Fibroblast of lung (primary cell): Measurements from ENCODE around the gene SORBS1. TPM values are rescaled to one million over a fixed set of nuclear protein-coding genes. Genes with fewer than 3 reads are reported as not detected.
A peak's percentile ranks its signal among the peaks of the same experiment; 100 is the strongest.

Source experiments
- DNase-seq, 2 donors: peaks; one replicate each; pipeline versions ENCODE4 v3.0.0 to v3.0.0-alpha.2; 2010; ENCODE audit warnings: low read depth in 2 of 2
- H2AFZ ChIP-seq: 2 replicates; pipeline ENCODE4 v1.5.1; 2012; ENCODE audit warnings: low read length, control low read depth, inconsistent platforms
- H3K27ac ChIP-seq: 2 replicates; pipeline ENCODE4 v1.5.1; 2011; ENCODE audit warnings: low read length, control low read depth; ENCODE audit not compliant: insufficient read depth
- H3K27me3 ChIP-seq: 2 replicates; pipeline ENCODE4 v1.5.1; 2011; ENCODE audit warnings: mild to moderate bottlenecking, low read length; ENCODE audit not compliant: control insufficient read depth, insufficient read depth
- H3K36me3 ChIP-seq: 2 replicates; pipeline ENCODE4 v1.5.1; 2011; ENCODE audit warnings: low read length; ENCODE audit not compliant: control insufficient read depth, insufficient read depth
- H3K4me1 ChIP-seq: 2 replicates; pipeline ENCODE4 v1.5.1; 2011; ENCODE audit warnings: low read length; ENCODE audit not compliant: control insufficient read depth, insufficient read depth; ENCODE audit errors: extremely low read depth
- H3K4me2 ChIP-seq: 2 replicates; pipeline ENCODE4 v1.5.1; 2011; ENCODE audit warnings: low read length, control low read depth; ENCODE audit not compliant: insufficient read depth; ENCODE audit errors: extremely low read depth
- H3K4me3 ChIP-seq, 4 experiments: fragments of 200-600 bp in 1 of 4; sonication (generic) in 1 of 4; replicated peaks in 1 of 4; 2 replicates each; pipeline ENCODE4 v1.5.1; 2011 to 2016; ENCODE audit warnings: low read length in 4 of 4, low read depth in 3 of 4, mild to moderate bottlenecking in 3 of 4, control low read depth in 2 of 4, inconsistent platforms in 1 of 4, mixed read lengths in 1 of 4; ENCODE audit not compliant: insufficient read depth in 1 of 4; ENCODE audit errors: control extremely low read depth in 1 of 4
- H3K79me2 ChIP-seq: 2 replicates; pipeline ENCODE4 v1.5.1; 2012; ENCODE audit warnings: mild to moderate bottlenecking, low read length, inconsistent platforms; ENCODE audit not compliant: control insufficient read depth, insufficient read depth
- H3K9ac ChIP-seq: 2 replicates; pipeline ENCODE4 v1.5.1; 2011; ENCODE audit warnings: mild to moderate bottlenecking, low read length, control low read depth; ENCODE audit not compliant: insufficient read depth
- H3K9me3 ChIP-seq: 2 replicates; pipeline ENCODE4 v1.5.1; 2012; ENCODE audit warnings: low read depth, low read length; ENCODE audit not compliant: control insufficient read depth, insufficient read depth
- H4K20me1 ChIP-seq: 2 replicates; pipeline ENCODE4 v1.5.1; 2011; ENCODE audit warnings: low read length; ENCODE audit not compliant: control insufficient read depth, insufficient read depth; ENCODE audit errors: extremely low read depth
- CTCF ChIP-seq, 2 donors: IDR thresholded peaks in 1 of 2; conservative IDR thresholded peaks in 1 of 2; 1 replicate in 1 of 2; 2 replicates in 1 of 2; pipeline ENCODE4 v1.5.1; 2011 to 2012; ENCODE audit warnings: low read length in 2 of 2, control low read depth in 1 of 2, inconsistent platforms in 1 of 2, low read depth in 1 of 2, mild to moderate bottlenecking in 1 of 2
- EZH2 ChIP-seq: IDR thresholded peaks from 2 replicates; pipeline ENCODE4 v1.5.1; 2012; ENCODE audit warnings: low read length, control low read depth, mild to moderate bottlenecking; ENCODE audit errors: missing control alignments
- polyA plus RNA-seq, 2 donors: library from polyadenylated mRNA; depleted of rRNA in 1 of 2; stranded (reverse) in 1 of 2; unstranded in 1 of 2; fragments of >200 nt; gene quantifications; 2 replicates each; pipeline ENCODE4 v1.2.1, GENCODE V29; 2011 to 2012; ENCODE audit warnings: missing spikeins in 1 of 2
- total RNA-seq: library from RNA; depleted of rRNA; stranded (reverse); fragments of >200 nt; gene quantifications from 2 replicates; pipeline ENCODE4 v1.2.1, GENCODE V29; 2014

The SORBS1 gene
- total and polyA plus RNA-seq, 2 donors (not counting 1 experiment from before 2014, with no cell fraction given) = 0.33 to 0.50 TPM

DNA sequence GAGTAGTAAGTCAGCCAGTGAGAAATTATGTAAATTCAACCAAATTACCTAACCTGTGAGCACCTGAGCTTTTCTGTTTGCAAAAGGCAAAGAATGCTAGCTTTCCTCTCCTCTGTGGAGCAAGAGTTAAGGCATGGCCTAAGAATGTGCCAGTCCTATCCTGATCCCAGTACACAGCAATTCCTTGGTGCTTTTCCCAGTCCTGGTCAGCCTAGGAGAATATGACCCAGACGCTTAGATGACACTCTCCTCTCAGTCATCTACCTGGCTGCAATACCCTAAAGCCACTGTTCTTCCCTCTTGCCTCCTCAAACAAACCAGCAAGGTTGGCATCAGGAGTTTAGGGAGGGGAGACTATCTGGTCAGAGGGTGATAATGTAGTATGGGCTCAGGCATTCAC is 274.5 kb downstream of the SORBS1 start:
- peak overlapping the region; percentile 18 for H3K4me2 ChIP-seq
- H3K9ac ChIP-seq = no peak overlapping the region
- H4K20me1 ChIP-seq = no peaks in the 10 kb centered on the region
- H3K27me3 ChIP-seq = no peaks in the 10 kb centered on the region
- peaks cover 77% of the 10 kb centered on the region for H3K79me2 ChIP-seq
- H3K36me3 ChIP-seq = no peaks in the 10 kb centered on the region
- no peaks in the 10 kb centered on the region for H3K9me3 ChIP-seq
- no peak for DNase-seq
- H3K4me1 ChIP-seq = peaks cover 11% of the 10 kb centered on the region
- no peak overlapping the region for H3K27ac ChIP-seq
- H2AFZ ChIP-seq = no peak overlapping the region
- no peak overlapping the region for H3K4me3 ChIP-seq
- TF ChIP-seq EZH2 (no peak), CTCF (conservative IDR thresholded peaks at IDR 0.05 in 1 of 2, IDR thresholded peaks at IDR 0.05 in 1 of 2; ENCODE audit: low read depth in 1 of 2, low read length in 2 of 2) (no peak)

- Histone ChIP-seq H3K9ac (no peak overlapping the region), H3K79me2 (peaks cover 88% of the 10 kb centered on the region), H3K27ac (no peak overlapping the region), H3K4me1 (peaks cover 11% of the 10 kb centered on the region), H3K4me2 (no peak overlapping the region), H3K27me3 (no peaks in the 10 kb centered on the region), H3K36me3 (no peaks in the 10 kb centered on the region), H2AFZ (no peak overlapping the region), H3K9me3 (no peaks in the 10 kb centered on the region), H3K4me3 (no peak overlapping the region), H4K20me1 (no peaks in the 10 kb centered on the region)
- no peak for DNase-seq
- no peak for TF ChIP-seq CTCF (conservative IDR thresholded peaks at IDR 0.05 in 1 of 2, IDR thresholded peaks at IDR 0.05 in 1 of 2; ENCODE audit: low read depth in 1 of 2, low read length in 2 of 2)
Observed at GRCh38 chr10:95285556-95285955, 275.6 kb downstream of the SORBS1 start.

DNA sequence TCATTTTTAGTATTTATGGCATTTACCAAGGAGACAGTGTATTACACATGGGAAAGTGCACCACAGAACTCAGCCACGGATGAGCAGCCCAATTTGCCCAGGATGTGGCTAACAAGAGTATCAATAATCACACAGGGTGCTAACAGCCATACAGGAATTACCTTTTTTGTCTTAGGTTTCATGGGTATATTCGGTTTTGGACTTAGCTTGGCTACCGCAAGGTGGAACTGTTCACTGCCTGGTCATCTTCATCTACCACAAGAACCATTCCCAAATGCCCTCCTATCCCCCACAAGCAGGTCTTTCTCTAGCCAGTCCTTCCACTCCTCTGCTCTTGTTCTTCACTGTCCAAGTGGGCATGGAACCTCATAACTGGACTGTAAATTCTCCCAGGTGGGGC is 276.4 kb downstream of the SORBS1 start:
- Histone ChIP-seq H3K4me2 (no peak overlapping the region), H3K4me3 (no peak overlapping the region), H3K79me2 (peaks cover 86% of the 10 kb centered on the region), H3K9ac (no peak overlapping the region), H3K36me3 (no peaks in the 10 kb centered on the region), H4K20me1 (no peaks in the 10 kb centered on the region), H3K4me1 (peaks cover 11% of the 10 kb centered on the region), H3K9me3 (no peaks in the 10 kb centered on the region), H3K27ac (no peak overlapping the region), H3K27me3 (no peaks in the 10 kb centered on the region), H2AFZ (no peak overlapping the region)
- no peak for DNase-seq
- no peak for TF ChIP-seq CTCF (conservative IDR thresholded peaks at IDR 0.05 in 1 of 2, IDR thresholded peaks at IDR 0.05 in 1 of 2; ENCODE audit: low read depth in 1 of 2, low read length in 2 of 2)
